HepG2 (cell line): ENCODE measurements around the gene EPHA2. TPM values are rescaled to one million over a fixed set of nuclear protein-coding genes. Genes with fewer than 3 reads are reported as not detected.
A peak's percentile ranks its signal among the peaks of the same experiment; 100 is the strongest.

Source experiments
- ATF2 ChIP-seq: sonication (generic); formaldehyde crosslinking; IDR thresholded peaks from 2 replicates; pipeline ENCODE4 v1.4.0; 2020; ENCODE audit warnings: missing genetic modification reagents
- CHD4 ChIP-seq: fragments of 200-600 bp; sonication (generic); IDR thresholded peaks from 2 replicates; pipeline ENCODE4 v1.7.0; 2017; ENCODE audit warnings: mild to moderate bottlenecking, low read length, borderline replicate concordance
- FOXK2 ChIP-seq: fragments of 450-650 bp; IDR thresholded peaks from 2 replicates; pipeline ENCODE4 v1.6.1; 2016
- HBP1 ChIP-seq: IDR thresholded peaks from 2 replicates; pipeline ENCODE4 v1.6.1; 2016; ENCODE audit warnings: low read depth, control low read depth
- IKZF1 ChIP-seq: fragments of 450-650 bp; IDR thresholded peaks from 2 replicates; pipeline ENCODE4 v1.7.1; 2016
- KDM4B ChIP-seq: sonication (generic); formaldehyde crosslinking; IDR thresholded peaks from 2 replicates; pipeline ENCODE4 v1.4.0; 2020; ENCODE audit warnings: missing genetic modification reagents
- KMT2A ChIP-seq: sonication (generic); formaldehyde crosslinking; IDR thresholded peaks from 2 replicates; pipeline ENCODE4 v1.4.0; 2020; ENCODE audit warnings: missing genetic modification reagents
- MAF1 ChIP-seq: sonication (generic); formaldehyde crosslinking; IDR thresholded peaks from 2 replicates; pipeline ENCODE4 v1.5.0; 2020; ENCODE audit warnings: missing genetic modification reagents, borderline replicate concordance
- MAFG ChIP-seq: sonication (generic); formaldehyde crosslinking; IDR thresholded peaks from 2 replicates; pipeline ENCODE4 v1.5.1; 2020; ENCODE audit warnings: mild to moderate bottlenecking, missing genetic modification reagents
- MATR3 ChIP-seq: sonication (generic); formaldehyde crosslinking; IDR thresholded peaks from 2 replicates; pipeline ENCODE4 v1.4.0; 2020; ENCODE audit warnings: missing genetic modification reagents
- PAWR ChIP-seq: sonication (generic); formaldehyde crosslinking; IDR thresholded peaks from 2 replicates; pipeline ENCODE4 v1.4.0; 2020; ENCODE audit warnings: missing genetic modification reagents, mild to moderate bottlenecking, borderline replicate concordance
- PCBP2 ChIP-seq: fragments of 200-400 bp; formaldehyde crosslinking; optimal IDR thresholded peaks from 2 replicates; pipeline ENCODE3; 2018; ENCODE audit warnings: low read length, low read depth; ENCODE audit not compliant: poor library complexity, severe bottlenecking
- POLR2AphosphoS2 ChIP-seq: IDR thresholded peaks from 2 replicates; pipeline ENCODE4 v1.6.1; 2011; ENCODE audit warnings: low read depth, low read length, improper control_type of control experiment
- SIN3B ChIP-seq: fragments of 150-350 bp; IDR thresholded peaks from 2 replicates; pipeline ENCODE4 v1.6.1; 2014; ENCODE audit warnings: low read length
- SOX6 ChIP-seq, 2 experiments: fragments of 450-650 bp in 1 of 2; sonication (generic) in 1 of 2; formaldehyde crosslinking in 1 of 2; IDR thresholded peaks; 2 replicates each; pipeline versions ENCODE4 v1.4.0 to v1.6.1; 2017 to 2020; ENCODE audit warnings: antibody characterized with exemption in 1 of 2, mild to moderate bottlenecking in 1 of 2, missing genetic modification reagents in 1 of 2
- SYNCRIP ChIP-seq: fragments of 200-400 bp; formaldehyde crosslinking; IDR thresholded peaks from 2 replicates; pipeline ENCODE4 v1.6.1; 2018; ENCODE audit warnings: mild to moderate bottlenecking, low read depth, low read length; ENCODE audit not compliant: insufficient read depth
- TEAD2 ChIP-seq: sonication (generic); formaldehyde crosslinking; IDR thresholded peaks from 2 replicates; pipeline ENCODE4 v1.9.0; 2021; ENCODE audit warnings: missing genetic modification reagents
- TMF1 ChIP-seq: sonication (generic); formaldehyde crosslinking; IDR thresholded peaks from 2 replicates; pipeline ENCODE4 v1.8.1; 2022; ENCODE audit warnings: low read depth, missing genetic modification reagents
- ZBTB38 ChIP-seq: sonication (generic); formaldehyde crosslinking; IDR thresholded peaks from 2 replicates; pipeline ENCODE4 v1.5.1; 2020; ENCODE audit warnings: mild to moderate bottlenecking, missing genetic modification reagents
- ZBTB42 ChIP-seq: sonication (generic); formaldehyde crosslinking; IDR thresholded peaks from 2 replicates; pipeline ENCODE4 v1.5.0; 2020; ENCODE audit warnings: mild to moderate bottlenecking, missing genetic modification reagents
- ZFP1 ChIP-seq: IDR thresholded peaks from 2 replicates; pipeline ENCODE4 v1.6.1; 2016
- ZFYVE20 ChIP-seq: sonication (generic); formaldehyde crosslinking; IDR thresholded peaks from 2 replicates; pipeline ENCODE4 v1.8.0; 2023; ENCODE audit warnings: low read depth, mild to moderate bottlenecking, moderate library complexity, missing genetic modification reagents, borderline replicate concordance
- ZNF160 ChIP-seq: sonication (generic); formaldehyde crosslinking; IDR thresholded peaks from 2 replicates; pipeline ENCODE4 v1.8.0; 2022; ENCODE audit warnings: mild to moderate bottlenecking, inconsistent platforms, missing genetic modification reagents
- ZNF251 ChIP-seq: sonication (generic); formaldehyde crosslinking; IDR thresholded peaks from 2 replicates; pipeline ENCODE4 v1.9.0; 2021; ENCODE audit warnings: mild to moderate bottlenecking, missing genetic modification reagents
- ZNF430 ChIP-seq: sonication (generic); formaldehyde crosslinking; IDR thresholded peaks from 2 replicates; pipeline ENCODE4 v1.9.0; 2021; ENCODE audit warnings: mild to moderate bottlenecking, missing genetic modification reagents
- ZNF607 ChIP-seq: sonication (generic); formaldehyde crosslinking; IDR thresholded peaks from 2 replicates; pipeline ENCODE4 v1.5.1; 2020; ENCODE audit warnings: missing genetic modification reagents, mild to moderate bottlenecking, borderline replicate concordance
- ZNF776 ChIP-seq: sonication (generic); formaldehyde crosslinking; IDR thresholded peaks from 2 replicates; pipeline ENCODE4 v1.4.0; 2020; ENCODE audit warnings: mild to moderate bottlenecking, missing genetic modification reagents
- ZNF841 ChIP-seq: sonication (generic); formaldehyde crosslinking; IDR thresholded peaks from 2 replicates; pipeline ENCODE4 v1.8.1; 2023; ENCODE audit warnings: missing genetic modification reagents, borderline replicate concordance
- ZNF850 ChIP-seq: sonication (generic); formaldehyde crosslinking; conservative IDR thresholded peaks from 2 replicates; pipeline ENCODE4 v1.9.0; 2021; ENCODE audit warnings: mild to moderate bottlenecking, missing genetic modification reagents
- ZNF883 ChIP-seq: sonication (generic); formaldehyde crosslinking; IDR thresholded peaks from 2 replicates; pipeline ENCODE4 v1.5.1; 2020; ENCODE audit warnings: mild to moderate bottlenecking, missing genetic modification reagents; ENCODE audit errors: not compliant biosample characterization
- polyA plus RNA-seq, 8 experiments: library from polyadenylated mRNA; depleted of rRNA in 3 of 8; stranded (reverse) in 7 of 8; unstranded in 1 of 8; fragments of >200 nt; fragmentation: Illumina TruSeq in 4 of 8; extraction: Trizol in 4 of 8; gene quantifications; 2 replicates each; pipeline versions ENCODE4 v1.2.1 to v1.2.3, GENCODE V29; 2011 to 2016; ENCODE audit warnings: low read depth in 4 of 8, missing spikeins in 1 of 8, mixed read lengths in 1 of 8; ENCODE audit not compliant: insufficient read depth in 1 of 8
- total RNA-seq, 5 experiments: library from RNA; depleted of rRNA; stranded (reverse); fragments of >200 nt; fragmentation: Illumina TruSeq; extraction: Trizol; gene quantifications; 2 replicates each; pipeline ENCODE4 v1.2.3, GENCODE V29; 2016; ENCODE audit warnings: low read depth in 1 of 5

The EPHA2 gene
- total and polyA plus RNA-seq, 2 of the 13 experiments (the other 11 are each of a cell fraction or from before 2014, with no cell fraction given): 33.6 to 53.6 TPM

- TF ChIP-seq HBP1 (CRISPR knock-in tag) (peak; percentile 70; the same call in 1 of the 2 replicates), PCBP2 (no peak), MAF1 (CRISPR knock-in tag) (no peak), PAWR (CRISPR knock-in tag) (no peak), TMF1 (CRISPR knock-in tag) (no peak), ZNF841 (CRISPR knock-in tag) (no peak), SYNCRIP (no peak), ZNF850 (CRISPR knock-in tag) (no peak), ATF2 (CRISPR knock-in tag) (no peak; the same call in 1 of the 2 replicates), ZFYVE20 (CRISPR knock-in tag) (no peak), MATR3 (CRISPR knock-in tag) (no peak), MAFG (CRISPR knock-in tag) (no peak), ZFP1 (CRISPR knock-in tag) (0 out of 2 replicates have a peak, but pooled peaks have one; percentile 56), KDM4B (CRISPR knock-in tag) (peak; percentile 35; the same call in 1 of the 2 replicates), ZBTB42 (no peak), CHD4 (0 out of 2 replicates have a peak, but pooled peaks have one; percentile 19), FOXK2 (no peak), ZNF251 (CRISPR knock-in tag) (no peak), IKZF1 (no peak), ZNF160 (CRISPR knock-in tag) (no peak), KMT2A (CRISPR knock-in tag) (no peak), ZNF430 (CRISPR knock-in tag) (peak; percentile 78), TEAD2 (no peak), ZNF883 (CRISPR knock-in tag) (peak; percentile 47), POLR2AphosphoS2 (no peak; the same call in 1 of the 2 replicates), SOX6 (IDR thresholded peaks at IDR 0.05) (no peak), SOX6 (CRISPR knock-in tag; IDR thresholded peaks at IDR 0.05) (peak; percentile 90), SIN3B (no peak), ZBTB38 (CRISPR knock-in tag) (peak; percentile 72), ZNF607 (CRISPR knock-in tag) (0 out of 2 replicates have a peak, but pooled peaks have one; percentile 34), ZNF776 (CRISPR knock-in tag) (no peak)
Measured at GRCh38 chr1:16143566-16144324, 12.1 kb downstream of the EPHA2 start (continued).
